Measurements from ENCODE around the gene ASB6. TPM values are rescaled to one million over a fixed set of nuclear protein-coding genes. Genes with fewer than 3 reads are reported as not detected.

The ASB6 gene
- total RNA-seq, 1 experiment from 2014 or later = 20.0 TPM

- TF ChIP-seq ATF1 (CRISPR knock-in tag; IDR thresholded peaks at IDR 0.05) (no peak), SMAD3 (CRISPR knock-in tag; IDR thresholded peaks at IDR 0.05; ENCODE audit: borderline replicate concordance) (no peak), ZNF396 (CRISPR knock-in tag; IDR thresholded peaks at IDR 0.05; ENCODE audit: borderline replicate concordance) (no peak), TEAD1 (CRISPR knock-in tag; IDR thresholded peaks at IDR 0.05) (no peak)
- TF ChIP-seq, protein P1, sequence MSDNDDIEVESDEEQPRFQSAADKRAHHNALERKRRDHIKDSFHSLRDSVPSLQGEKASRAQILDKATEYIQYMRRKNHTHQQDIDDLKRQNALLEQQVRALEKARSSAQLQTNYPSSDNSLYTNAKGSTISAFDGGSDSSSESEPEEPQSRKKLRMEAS (CRISPR knock-in tag; IDR thresholded peaks at IDR 0.05) = no peak
These were observed 6.6 kb downstream of the ASB6 start (continued) for GRCh38 chr9:129635099-129636065.

- ChIA-PET POLR2A (no interaction called here), CTCF (no interaction called here)
- no peaks in the 10 kb centered on the region for H3K27me3 Mint-ChIP-seq (ENCODE audit: low read depth)
- H3K36me3 Mint-ChIP-seq = peaks cover 31% of the 10 kb centered on the region
- ATAC-seq = no peak
- peaks cover 19% of the 10 kb centered on the region for H3K4me1 Mint-ChIP-seq
- no peak overlapping the region for H3K27ac Mint-ChIP-seq
- no peak for DNase-seq (ENCODE audit: low spot score)
- TF ChIP-seq SOX15 (CRISPR knock-in tag; IDR thresholded peaks at IDR 0.05) (no peak), CREM (CRISPR knock-in tag; IDR thresholded peaks at IDR 0.05) (no peak), ZNF671 (CRISPR knock-in tag; IDR thresholded peaks at IDR 0.05) (no peak), GABPB1 (CRISPR knock-in tag; IDR thresholded peaks at IDR 0.05) (no peak), NFATC4 (CRISPR knock-in tag; IDR thresholded peaks at IDR 0.05) (no peak), NR2C2 (CRISPR knock-in tag; IDR thresholded peaks at IDR 0.05) (no peak), ZMAT4 (CRISPR knock-in tag; IDR thresholded peaks at IDR 0.05) (no peak), FOXJ3 (CRISPR knock-in tag; IDR thresholded peaks at IDR 0.05; ENCODE audit: borderline replicate concordance) (no peak), ZNF138 (CRISPR knock-in tag; conservative IDR thresholded peaks at IDR 0.05) (no peak)
- TF ChIP-seq, protein P2, sequence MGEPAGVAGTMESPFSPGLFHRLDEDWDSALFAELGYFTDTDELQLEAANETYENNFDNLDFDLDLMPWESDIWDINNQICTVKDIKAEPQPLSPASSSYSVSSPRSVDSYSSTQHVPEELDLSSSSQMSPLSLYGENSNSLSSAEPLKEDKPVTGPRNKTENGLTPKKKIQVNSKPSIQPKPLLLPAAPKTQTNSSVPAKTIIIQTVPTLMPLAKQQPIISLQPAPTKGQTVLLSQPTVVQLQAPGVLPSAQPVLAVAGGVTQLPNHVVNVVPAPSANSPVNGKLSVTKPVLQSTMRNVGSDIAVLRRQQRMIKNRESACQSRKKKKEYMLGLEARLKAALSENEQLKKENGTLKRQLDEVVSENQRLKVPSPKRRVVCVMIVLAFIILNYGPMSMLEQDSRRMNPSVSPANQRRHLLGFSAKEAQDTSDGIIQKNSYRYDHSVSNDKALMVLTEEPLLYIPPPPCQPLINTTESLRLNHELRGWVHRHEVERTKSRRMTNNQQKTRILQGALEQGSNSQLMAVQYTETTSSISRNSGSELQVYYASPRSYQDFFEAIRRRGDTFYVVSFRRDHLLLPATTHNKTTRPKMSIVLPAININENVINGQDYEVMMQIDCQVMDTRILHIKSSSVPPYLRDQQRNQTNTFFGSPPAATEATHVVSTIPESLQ (CRISPR knock-in tag; IDR thresholded peaks at IDR 0.05) = no peak
- TF ChIP-seq, protein P3, sequence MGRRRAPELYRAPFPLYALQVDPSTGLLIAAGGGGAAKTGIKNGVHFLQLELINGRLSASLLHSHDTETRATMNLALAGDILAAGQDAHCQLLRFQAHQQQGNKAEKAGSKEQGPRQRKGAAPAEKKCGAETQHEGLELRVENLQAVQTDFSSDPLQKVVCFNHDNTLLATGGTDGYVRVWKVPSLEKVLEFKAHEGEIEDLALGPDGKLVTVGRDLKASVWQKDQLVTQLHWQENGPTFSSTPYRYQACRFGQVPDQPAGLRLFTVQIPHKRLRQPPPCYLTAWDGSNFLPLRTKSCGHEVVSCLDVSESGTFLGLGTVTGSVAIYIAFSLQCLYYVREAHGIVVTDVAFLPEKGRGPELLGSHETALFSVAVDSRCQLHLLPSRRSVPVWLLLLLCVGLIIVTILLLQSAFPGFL (CRISPR knock-in tag; IDR thresholded peaks at IDR 0.05; ENCODE audit: borderline replicate concordance) = no peak
- TF ChIP-seq, protein P4, sequence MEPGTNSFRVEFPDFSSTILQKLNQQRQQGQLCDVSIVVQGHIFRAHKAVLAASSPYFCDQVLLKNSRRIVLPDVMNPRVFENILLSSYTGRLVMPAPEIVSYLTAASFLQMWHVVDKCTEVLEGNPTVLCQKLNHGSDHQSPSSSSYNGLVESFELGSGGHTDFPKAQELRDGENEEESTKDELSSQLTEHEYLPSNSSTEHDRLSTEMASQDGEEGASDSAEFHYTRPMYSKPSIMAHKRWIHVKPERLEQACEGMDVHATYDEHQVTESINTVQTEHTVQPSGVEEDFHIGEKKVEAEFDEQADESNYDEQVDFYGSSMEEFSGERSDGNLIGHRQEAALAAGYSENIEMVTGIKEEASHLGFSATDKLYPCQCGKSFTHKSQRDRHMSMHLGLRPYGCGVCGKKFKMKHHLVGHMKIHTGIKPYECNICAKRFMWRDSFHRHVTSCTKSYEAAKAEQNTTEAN (CRISPR knock-in tag; IDR thresholded peaks at IDR 0.05) = no peak
- no peak overlapping the region for H3K4me3 Mint-ChIP-seq
- H3K9me3 Mint-ChIP-seq = no peaks in the 10 kb centered on the region
These were observed 8.1 kb downstream of the ASB6 start for GRCh38 chr9:129633848-129634247.

- ATAC-seq (no peak), DNase-seq (ENCODE audit: low spot score) (no peak)
- H3K27ac Mint-ChIP-seq = no peak overlapping the region
- no peaks in the 10 kb centered on the region for H3K27me3 Mint-ChIP-seq (ENCODE audit: low read depth)
- no peak overlapping the region for H3K4me3 Mint-ChIP-seq
- ChIA-PET POLR2A (interaction anchor here (0.7 kb wide), 1 partner anchor 265 kb away, joined by 3 read pairs; no protein-coding TSS in a partner anchor), CTCF (no interaction called here)
- H3K9me3 Mint-ChIP-seq = no peaks in the 10 kb centered on the region
- peaks cover 34% of the 10 kb centered on the region for H3K36me3 Mint-ChIP-seq
- H3K4me1 Mint-ChIP-seq = peaks cover 23% of the 10 kb centered on the region
- TF ChIP-seq TCF7 (CRISPR knock-in tag; IDR thresholded peaks at IDR 0.05; ENCODE audit: low read depth) = no peak
- TF ChIP-seq NR2C2 (CRISPR knock-in tag; IDR thresholded peaks at IDR 0.05) = no peak
- TF ChIP-seq TP53 (CRISPR knock-in tag; IDR thresholded peaks at IDR 0.05) = no peak
- no peak for TF ChIP-seq ZNF121 (CRISPR knock-in tag; IDR thresholded peaks at IDR 0.05)
- TF ChIP-seq, protein P1 (CRISPR knock-in tag; IDR thresholded peaks at IDR 0.05) = no peak
- no peak for TF ChIP-seq SMAD4 (CRISPR knock-in tag; IDR thresholded peaks at IDR 0.05)
- TF ChIP-seq ZNF232 (CRISPR knock-in tag; IDR thresholded peaks at IDR 0.05) = no peak
- TF ChIP-seq STAT6 (CRISPR knock-in tag; conservative IDR thresholded peaks at IDR 0.05; ENCODE audit: low read depth) = no peak
- TF ChIP-seq KAT7 (CRISPR knock-in tag; IDR thresholded peaks at IDR 0.05; ENCODE audit: borderline replicate concordance) = no peak
- TF ChIP-seq GRHL2 (CRISPR knock-in tag; IDR thresholded peaks at IDR 0.05; ENCODE audit: insufficient replicate concordance, severe bottlenecking) = no peak
- no peak for TF ChIP-seq ZNF423 (CRISPR knock-in tag; IDR thresholded peaks at IDR 0.05)
These were observed 8.7 kb downstream of the ASB6 start for GRCh38 chr9:129633207-129633606.
